ENCODE measurements around the gene PAGR1. TPM values are rescaled to one million over a fixed set of nuclear protein-coding genes. Genes with fewer than 3 reads are reported as not detected.

Gene PAGR1
- total and polyA plus RNA-seq, 2 of the 13 experiments (the other 11 are each of a cell fraction or from before 2014, with no cell fraction given): 9.8 to 66.4 TPM

DNA sequence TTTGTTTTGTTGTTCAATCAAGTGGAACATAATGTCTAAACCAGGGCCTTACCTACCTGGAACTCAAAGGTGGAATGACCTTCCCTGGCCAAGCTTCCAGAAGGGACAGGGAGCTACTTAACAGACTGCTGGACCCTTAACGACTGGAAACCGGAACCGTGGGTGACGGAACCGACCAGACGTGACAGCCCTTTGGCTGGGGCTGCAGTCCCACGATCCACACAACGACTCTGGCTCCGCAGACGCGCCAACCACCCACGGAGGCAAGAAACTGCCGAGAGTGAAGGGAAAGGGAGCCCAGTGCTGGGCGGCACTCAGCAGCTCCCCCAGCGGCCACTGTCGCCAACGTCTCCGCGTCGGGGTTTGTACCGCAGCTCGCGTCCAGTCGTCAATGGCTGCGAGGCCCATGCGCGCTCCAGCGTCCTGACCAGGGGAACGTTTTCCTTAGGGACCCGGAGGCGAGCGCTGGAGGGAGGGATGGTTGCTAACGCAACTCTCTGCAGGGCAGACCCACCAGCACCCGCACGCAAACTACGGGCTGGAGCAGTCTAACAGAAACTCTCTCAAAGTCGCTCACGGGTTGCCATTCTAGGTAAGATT is 31.0 kb upstream of the PAGR1 start (continued):
- TF ChIP-seq PATZ1 (CRISPR knock-in tag; IDR thresholded peaks at IDR 0.05): peak; percentile 17; the same call in 1 of the 2 replicates
- no peak for TF ChIP-seq MTA3 (CRISPR knock-in tag; IDR thresholded peaks at IDR 0.05)
- TF ChIP-seq ZNF296 (CRISPR knock-in tag; conservative IDR thresholded peaks at IDR 0.05): no peak
- peak; percentile 49; the same call in 1 of the 2 replicates for TF ChIP-seq ARID4A (CRISPR knock-in tag; IDR thresholded peaks at IDR 0.05; ENCODE audit: borderline replicate concordance)
- peak; percentile 40; the same call in 1 of the 2 replicates for TF ChIP-seq BCL6 (CRISPR knock-in tag; IDR thresholded peaks at IDR 0.05)
- no peak for TF ChIP-seq ZMAT3 (CRISPR knock-in tag; conservative IDR thresholded peaks at IDR 0.05)
- TF ChIP-seq ZNF883 (CRISPR knock-in tag; IDR thresholded peaks at IDR 0.05; ENCODE audit: not compliant biosample characterization): peak; percentile 86
- TF ChIP-seq NFKB2 (CRISPR knock-in tag; IDR thresholded peaks at IDR 0.05; ENCODE audit: borderline replicate concordance): no peak; the same call in 1 of the 2 replicates
- TF ChIP-seq NCOA1 (CRISPR knock-in tag; IDR thresholded peaks at IDR 0.05): no peak
- TF ChIP-seq, protein P1, sequence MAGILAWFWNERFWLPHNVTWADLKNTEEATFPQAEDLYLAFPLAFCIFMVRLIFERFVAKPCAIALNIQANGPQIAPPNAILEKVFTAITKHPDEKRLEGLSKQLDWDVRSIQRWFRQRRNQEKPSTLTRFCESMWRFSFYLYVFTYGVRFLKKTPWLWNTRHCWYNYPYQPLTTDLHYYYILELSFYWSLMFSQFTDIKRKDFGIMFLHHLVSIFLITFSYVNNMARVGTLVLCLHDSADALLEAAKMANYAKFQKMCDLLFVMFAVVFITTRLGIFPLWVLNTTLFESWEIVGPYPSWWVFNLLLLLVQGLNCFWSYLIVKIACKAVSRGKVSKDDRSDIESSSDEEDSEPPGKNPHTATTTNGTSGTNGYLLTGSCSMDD (CRISPR knock-in tag; IDR thresholded peaks at IDR 0.05): no peak
- no peak for TF ChIP-seq U2AF1 (optimal IDR thresholded peaks at IDR 0.05; ENCODE audit: low read depth, low read length)
- TF ChIP-seq TCF12 (IDR thresholded peaks at IDR 0.05): no peak
- TF ChIP-seq TCF12 (CRISPR knock-in tag; IDR thresholded peaks at IDR 0.05): no peak
- TF ChIP-seq ZNF558 (CRISPR knock-in tag; IDR thresholded peaks at IDR 0.05; ENCODE audit: borderline replicate concordance): no peak; the same call in 1 of the 2 replicates
- TF ChIP-seq SRSF9 (IDR thresholded peaks at IDR 0.05; ENCODE audit: borderline replicate concordance, insufficient read depth, low read depth, low read length, poor library complexity, severe bottlenecking): no peak
- TF ChIP-seq, protein P2, sequence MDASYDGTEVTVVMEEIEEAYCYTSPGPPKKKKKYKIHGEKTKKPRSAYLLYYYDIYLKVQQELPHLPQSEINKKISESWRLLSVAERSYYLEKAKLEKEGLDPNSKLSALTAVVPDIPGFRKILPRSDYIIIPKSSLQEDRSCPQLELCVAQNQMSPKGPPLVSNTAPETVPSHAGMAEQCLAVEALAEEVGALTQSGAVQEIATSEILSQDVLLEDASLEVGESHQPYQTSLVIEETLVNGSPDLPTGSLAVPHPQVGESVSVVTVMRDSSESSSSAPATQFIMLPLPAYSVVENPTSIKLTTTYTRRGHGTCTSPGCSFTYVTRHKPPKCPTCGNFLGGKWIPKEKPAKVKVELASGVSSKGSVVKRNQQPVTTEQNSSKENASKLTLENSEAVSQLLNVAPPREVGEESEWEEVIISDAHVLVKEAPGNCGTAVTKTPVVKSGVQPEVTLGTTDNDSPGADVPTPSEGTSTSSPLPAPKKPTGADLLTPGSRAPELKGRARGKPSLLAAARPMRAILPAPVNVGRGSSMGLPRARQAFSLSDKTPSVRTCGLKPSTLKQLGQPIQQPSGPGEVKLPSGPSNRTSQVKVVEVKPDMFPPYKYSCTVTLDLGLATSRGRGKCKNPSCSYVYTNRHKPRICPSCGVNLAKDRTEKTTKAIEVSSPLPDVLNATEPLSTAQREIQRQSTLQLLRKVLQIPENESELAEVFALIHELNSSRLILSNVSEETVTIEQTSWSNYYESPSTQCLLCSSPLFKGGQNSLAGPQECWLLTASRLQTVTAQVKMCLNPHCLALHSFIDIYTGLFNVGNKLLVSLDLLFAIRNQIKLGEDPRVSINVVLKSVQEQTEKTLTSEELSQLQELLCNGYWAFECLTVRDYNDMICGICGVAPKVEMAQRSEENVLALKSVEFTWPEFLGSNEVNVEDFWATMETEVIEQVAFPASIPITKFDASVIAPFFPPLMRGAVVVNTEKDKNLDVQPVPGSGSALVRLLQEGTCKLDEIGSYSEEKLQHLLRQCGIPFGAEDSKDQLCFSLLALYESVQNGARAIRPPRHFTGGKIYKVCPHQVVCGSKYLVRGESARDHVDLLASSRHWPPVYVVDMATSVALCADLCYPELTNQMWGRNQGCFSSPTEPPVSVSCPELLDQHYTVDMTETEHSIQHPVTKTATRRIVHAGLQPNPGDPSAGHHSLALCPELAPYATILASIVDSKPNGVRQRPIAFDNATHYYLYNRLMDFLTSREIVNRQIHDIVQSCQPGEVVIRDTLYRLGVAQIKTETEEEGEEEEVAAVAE (CRISPR knock-in tag; IDR thresholded peaks at IDR 0.05; ENCODE audit: borderline replicate concordance): peak; percentile 32; the same call in 1 of the 2 replicates
- no peak for TF ChIP-seq SIN3A (IDR thresholded peaks at IDR 0.05; ENCODE audit: borderline replicate concordance, low read depth, low read length)

All from HepG2 (cell line).